Measurements from ENCODE around the gene CDK6.

GRCh38 chr7:92851732-92852131, 15.4 kb upstream of the CDK6 start:
- TF ChIP-seq POLR2AphosphoS5 (IDR thresholded peaks at IDR 0.05), result no peak
- TF ChIP-seq POLR2A (IDR thresholded peaks at IDR 0.05; ENCODE audit: low read depth), result no peak
- TF ChIP-seq, protein P1, sequence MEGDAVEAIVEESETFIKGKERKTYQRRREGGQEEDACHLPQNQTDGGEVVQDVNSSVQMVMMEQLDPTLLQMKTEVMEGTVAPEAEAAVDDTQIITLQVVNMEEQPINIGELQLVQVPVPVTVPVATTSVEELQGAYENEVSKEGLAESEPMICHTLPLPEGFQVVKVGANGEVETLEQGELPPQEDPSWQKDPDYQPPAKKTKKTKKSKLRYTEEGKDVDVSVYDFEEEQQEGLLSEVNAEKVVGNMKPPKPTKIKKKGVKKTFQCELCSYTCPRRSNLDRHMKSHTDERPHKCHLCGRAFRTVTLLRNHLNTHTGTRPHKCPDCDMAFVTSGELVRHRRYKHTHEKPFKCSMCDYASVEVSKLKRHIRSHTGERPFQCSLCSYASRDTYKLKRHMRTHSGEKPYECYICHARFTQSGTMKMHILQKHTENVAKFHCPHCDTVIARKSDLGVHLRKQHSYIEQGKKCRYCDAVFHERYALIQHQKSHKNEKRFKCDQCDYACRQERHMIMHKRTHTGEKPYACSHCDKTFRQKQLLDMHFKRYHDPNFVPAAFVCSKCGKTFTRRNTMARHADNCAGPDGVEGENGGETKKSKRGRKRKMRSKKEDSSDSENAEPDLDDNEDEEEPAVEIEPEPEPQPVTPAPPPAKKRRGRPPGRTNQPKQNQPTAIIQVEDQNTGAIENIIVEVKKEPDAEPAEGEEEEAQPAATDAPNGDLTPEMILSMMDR (IDR thresholded peaks at IDR 0.05), result no peak
- no peak for TF ChIP-seq EP300 (IDR thresholded peaks at IDR 0.05)
